ENCODE results near the gene SARM1. TPM values are rescaled to one million over a fixed set of nuclear protein-coding genes. Genes with fewer than 3 reads are reported as not detected.
A peak's percentile ranks its signal among the peaks of the same experiment; 100 is the strongest.

The SARM1 gene
- total RNA-seq, 1 experiment from 2014 or later, result 5.1 TPM

GRCh38 chr17:28363776-28364650 lies 7.5 kb upstream of the SARM1 start:
- no peak overlapping the region for H4K5ac ChIP-seq (ENCODE audit: insufficient read length, low read depth, low read length)
- H4K20me1 ChIP-seq (ENCODE audit: control insufficient read depth, insufficient read depth, insufficient read length), result no peaks in the 10 kb centered on the region
- no peak overlapping the region for H4K91ac ChIP-seq (ENCODE audit: insufficient read length, low read depth, low read length)
- no peak overlapping the region for H3K4me2 ChIP-seq (ENCODE audit: insufficient read depth, insufficient read length, low read length)
- H2BK5ac ChIP-seq (ENCODE audit: insufficient read length, low read length), result no peak overlapping the region
- no peaks in the 10 kb centered on the region for H3K4me1 Mint-ChIP-seq
- no peak overlapping the region for H3T11ph ChIP-seq (ENCODE audit: low read length)
- no peak overlapping the region for H4K8ac ChIP-seq (replicated peaks; ENCODE audit: insufficient read length, low read depth, low read length)
- no peak overlapping the region for H3K4ac ChIP-seq (ENCODE audit: low read depth, low read length)
- H3K4me1 ChIP-seq (ENCODE audit: insufficient read depth, low read length), result no peaks in the 10 kb centered on the region
- WGBS (ENCODE audit: extremely low coverage, insufficient read length, low lambda C conversion rate), result no CpG with 5 or more reads among the region's 8 CpGs
- H3K27me3 Mint-ChIP-seq (ENCODE audit: low read depth), result no peaks in the 10 kb centered on the region
- no peak overlapping the region for H3K23ac ChIP-seq (ENCODE audit: insufficient read length, low read depth, low read length)
- no peak overlapping the region for H2BK20ac ChIP-seq (ENCODE audit: low read depth, low read length, poor library complexity, severe bottlenecking)
- no peak overlapping the region for H3K18ac ChIP-seq (ENCODE audit: insufficient read length, low read depth, low read length)
- no peak for DNase-seq
- peak overlapping the region in 1 of 3 experiments; percentile 18; a peak in 1 of 7 replicates for H3K27ac Mint-ChIP-seq
- no peaks in the 10 kb centered on the region for H3K9me3 ChIP-seq (ENCODE audit: control insufficient read depth, low read depth, low read length)
- H3K9ac ChIP-seq (ENCODE audit: extremely low read depth, insufficient read length, low read length), result no peak overlapping the region
- H3K56ac ChIP-seq (ENCODE audit: insufficient read length, low read depth, low read length), result no peak overlapping the region
- no peaks in the 10 kb centered on the region for H3K79me1 ChIP-seq (ENCODE audit: insufficient read depth, low read depth, low read length, poor library complexity, severe bottlenecking)
- TF ChIP-seq CTCF (conservative IDR thresholded peaks at IDR 0.05), result no peak
- H2AK5ac ChIP-seq (ENCODE audit: insufficient read length, low read length), result no peak overlapping the region
- no peaks in the 10 kb centered on the region for H3K23me2 ChIP-seq (ENCODE audit: insufficient read length, low read depth, low read length, poor library complexity, severe bottlenecking)
- no peak overlapping the region for H3K4me3 Mint-ChIP-seq
- H2BK120ac ChIP-seq (ENCODE audit: low read depth, low read length, poor library complexity, severe bottlenecking), result no peak overlapping the region
- no peak overlapping the region for H2BK15ac ChIP-seq (ENCODE audit: low read depth, low read length)
- no peaks in the 10 kb centered on the region for H3K79me2 ChIP-seq (ENCODE audit: insufficient read depth, low read length)
- no peak overlapping the region for H2AFZ ChIP-seq (ENCODE audit: low read length)
- H3K9me3 Mint-ChIP-seq, result no peaks in the 10 kb centered on the region; a peak in 1 of 5 replicates
- no peaks in the 10 kb centered on the region for H3K27me3 ChIP-seq (ENCODE audit: insufficient read depth, low read length)
- H3K14ac ChIP-seq (ENCODE audit: insufficient read depth, low read length), result no peak overlapping the region
- no peak overlapping the region for H3K27ac ChIP-seq (ENCODE audit: insufficient read length, low read depth, low read length)
- H3K36me3 Mint-ChIP-seq (ENCODE audit: insufficient read depth in 1 of 3, low read depth in 3 of 3), result peaks cover 19 to 28% (median 24%) of the 10 kb centered on the region in 3 experiments; a peak in 6 of 7 replicates
- H2BK12ac ChIP-seq (ENCODE audit: insufficient read length, low read depth, low read length), result no peak overlapping the region

Measured in H9 (cell line).